Subcutaneous adipose tissue (tissue), 4 donors: ENCODE measurements around the gene DENND5B. TPM values are rescaled to one million over a fixed set of nuclear protein-coding genes. Genes with fewer than 3 reads are reported as not detected.

Experiments used
- total RNA-seq, 4 donors: library from RNA; depleted of rRNA; stranded (reverse); fragments of >200 nt; gene quantifications; one replicate each; pipeline ENCODE4 v1.1.0, GENCODE V29; 2016
- TF ChIP-seq, protein P1 (sequence below): fragments of 450-650 bp; IDR thresholded peaks from one replicate; pipeline ENCODE4 v1.5.1; 2016; ENCODE audit warnings: low read depth, mild to moderate bottlenecking, control low read depth, antibody characterized with exemption, moderate library complexity

DENND5B gene
- total RNA-seq, 4 donors from 2014 or later, result 11.1 to 19.2 (median 14.0) TPM

DNA sequence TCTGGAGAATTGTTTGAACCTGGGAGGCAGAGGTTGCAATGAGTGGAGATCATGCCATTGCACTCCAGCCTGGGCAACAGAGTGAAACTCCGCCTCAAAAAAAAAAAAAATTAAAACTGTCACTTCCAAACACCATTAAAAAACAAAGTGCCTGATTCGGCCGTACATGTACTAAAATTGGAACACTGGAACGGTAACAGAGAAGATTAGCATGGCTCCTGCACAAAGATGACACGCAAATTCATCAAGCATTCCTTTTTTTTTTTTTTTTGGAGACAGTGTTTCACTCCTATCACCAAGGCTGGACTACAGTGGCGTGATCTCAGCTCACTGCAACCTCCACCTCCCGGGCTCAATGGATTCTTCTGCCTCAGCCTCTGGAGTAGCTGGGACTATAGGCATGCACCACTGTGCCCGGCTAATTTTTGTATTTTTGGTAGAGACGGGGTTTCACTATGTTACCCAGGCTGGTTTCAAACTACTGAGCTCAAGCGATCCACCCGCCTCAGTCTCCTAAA is 224.8 kb downstream of the DENND5B start:
- TF ChIP-seq, protein P1, sequence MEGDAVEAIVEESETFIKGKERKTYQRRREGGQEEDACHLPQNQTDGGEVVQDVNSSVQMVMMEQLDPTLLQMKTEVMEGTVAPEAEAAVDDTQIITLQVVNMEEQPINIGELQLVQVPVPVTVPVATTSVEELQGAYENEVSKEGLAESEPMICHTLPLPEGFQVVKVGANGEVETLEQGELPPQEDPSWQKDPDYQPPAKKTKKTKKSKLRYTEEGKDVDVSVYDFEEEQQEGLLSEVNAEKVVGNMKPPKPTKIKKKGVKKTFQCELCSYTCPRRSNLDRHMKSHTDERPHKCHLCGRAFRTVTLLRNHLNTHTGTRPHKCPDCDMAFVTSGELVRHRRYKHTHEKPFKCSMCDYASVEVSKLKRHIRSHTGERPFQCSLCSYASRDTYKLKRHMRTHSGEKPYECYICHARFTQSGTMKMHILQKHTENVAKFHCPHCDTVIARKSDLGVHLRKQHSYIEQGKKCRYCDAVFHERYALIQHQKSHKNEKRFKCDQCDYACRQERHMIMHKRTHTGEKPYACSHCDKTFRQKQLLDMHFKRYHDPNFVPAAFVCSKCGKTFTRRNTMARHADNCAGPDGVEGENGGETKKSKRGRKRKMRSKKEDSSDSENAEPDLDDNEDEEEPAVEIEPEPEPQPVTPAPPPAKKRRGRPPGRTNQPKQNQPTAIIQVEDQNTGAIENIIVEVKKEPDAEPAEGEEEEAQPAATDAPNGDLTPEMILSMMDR, result no peak

DNA sequence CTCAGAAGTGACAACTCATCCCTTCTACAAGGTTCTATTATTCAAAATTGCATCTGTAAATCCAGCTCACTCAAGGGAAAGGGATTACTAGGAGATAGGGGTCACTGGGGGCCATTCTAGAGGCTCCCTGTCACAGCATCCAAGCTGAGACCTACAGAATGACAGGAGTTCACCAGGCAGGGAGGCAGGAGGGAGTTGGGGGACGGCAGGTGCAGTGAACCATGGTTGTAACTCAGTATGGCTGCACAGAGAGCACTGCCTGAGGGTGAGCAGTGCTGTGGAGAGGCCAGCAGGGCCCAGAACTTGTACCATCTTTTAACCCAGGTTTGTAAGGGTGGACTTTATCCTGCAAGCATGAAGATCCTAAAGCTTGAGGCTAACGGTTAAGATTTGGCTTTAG is 227.1 kb downstream of the DENND5B start:
- TF ChIP-seq, protein P1, result no peak

DNA sequence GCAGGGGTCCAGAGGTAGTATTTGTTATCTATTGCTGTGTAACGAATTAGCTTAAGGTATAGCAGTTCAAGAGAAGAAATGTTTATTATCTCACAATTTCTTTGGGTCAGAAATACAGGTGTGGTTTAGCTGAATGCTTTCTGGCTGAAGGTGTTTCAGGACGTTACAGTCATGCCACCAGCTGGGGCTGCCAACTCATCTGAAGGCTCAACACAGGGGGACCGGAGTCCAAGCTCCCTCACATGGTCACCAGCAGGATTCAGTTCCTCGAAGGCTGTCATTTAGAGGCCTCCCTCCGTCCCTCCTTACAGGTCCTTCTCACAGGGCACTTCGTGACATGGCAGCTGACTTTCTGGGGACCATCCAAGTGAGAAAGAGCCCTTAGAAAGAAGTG is 227.5 kb downstream of the DENND5B start:
- TF ChIP-seq, protein P1, result no peak

GRCh38 chr12:31362759-31363415 is 228.0 kb downstream of the DENND5B start:
- TF ChIP-seq, protein P1, result no peak

DNA sequence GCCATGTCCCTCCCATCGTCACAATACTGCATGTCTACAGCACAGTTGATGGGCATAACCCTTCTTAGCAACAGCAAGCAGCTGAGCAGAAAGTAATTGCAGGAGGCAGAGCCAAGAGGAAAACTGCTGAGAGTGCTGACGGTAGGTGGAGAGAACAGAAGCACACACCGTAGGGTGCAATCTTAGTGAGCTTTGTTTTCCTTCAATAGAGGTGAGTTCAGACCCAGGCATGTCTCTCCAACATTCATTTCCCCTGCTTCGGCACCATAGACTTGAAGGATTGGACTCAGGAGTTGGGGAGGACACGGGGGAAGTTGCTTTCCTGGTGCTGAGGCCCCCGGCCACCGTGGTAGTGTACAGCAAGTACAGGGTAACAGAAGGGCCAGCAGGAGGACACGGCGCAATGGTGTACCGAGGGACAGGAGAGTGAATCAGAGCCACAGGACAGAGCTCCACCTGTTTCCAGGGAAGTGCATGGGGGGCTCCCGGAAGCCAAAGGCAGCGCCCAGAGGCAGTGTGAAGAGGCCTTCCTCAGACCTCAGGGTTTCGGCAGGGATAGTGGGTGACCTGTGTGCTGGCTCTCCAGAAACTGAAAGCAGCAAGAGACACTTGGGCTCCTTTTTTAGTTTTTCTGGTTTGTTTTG is 228.7 kb downstream of the DENND5B start:
- TF ChIP-seq, protein P1, result no peak

- TF ChIP-seq, protein P1, result no peak
Measured at GRCh38 chr12:31361730-31362114, 229.2 kb downstream of the DENND5B start.

- TF ChIP-seq, protein P1, result no peak
Measured at GRCh38 chr12:31355747-31356107, 235.2 kb downstream of the DENND5B start.
